Esophagus squamous epithelium (tissue), 4 donors: Measurements from ENCODE around the gene SETD4.

Experiments used
- CTCF ChIP-seq, 6 experiments: fragments of 450-650 bp in 4 of 6; fragments of 200-600 bp in 2 of 6; sonication (generic) in 2 of 6; IDR thresholded peaks; one replicate each; pipeline ENCODE4 v1.5.1; 2016 to 2019; ENCODE audit warnings: antibody characterized with exemption in 6 of 6, mild to moderate bottlenecking in 4 of 6, moderate library complexity in 4 of 6
- POLR2A ChIP-seq, 4 donors: fragments of 450-650 bp; IDR thresholded peaks; one replicate each; pipeline ENCODE4 v1.6.1; 2017; ENCODE audit warnings: antibody characterized with exemption in 4 of 4, mild to moderate bottlenecking in 4 of 4, moderate library complexity in 3 of 4

DNA sequence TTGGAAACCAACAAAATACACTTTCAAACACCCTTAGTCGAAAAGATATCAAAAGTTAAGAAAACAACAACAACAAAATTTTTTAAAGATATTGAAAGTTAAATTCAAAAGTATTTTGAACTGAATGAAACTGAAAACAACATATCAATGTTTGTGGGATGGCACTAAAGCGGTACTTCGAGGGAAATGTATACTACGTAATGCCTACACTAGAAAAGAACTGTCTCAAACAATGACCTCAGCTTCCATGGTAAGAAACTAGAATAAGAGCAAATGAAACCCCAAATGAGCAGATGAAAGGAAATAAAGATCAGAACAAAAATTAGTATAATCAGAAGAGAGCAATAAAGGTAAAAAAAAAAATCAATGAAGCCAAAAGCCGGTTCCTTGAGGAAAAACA is 15.6 kb upstream of the SETD4 start:
- TF ChIP-seq CTCF (IDR thresholded peaks at IDR 0.05): no peak
- no peak for TF ChIP-seq POLR2A (IDR thresholded peaks at IDR 0.05)
